Measurements from ENCODE around the gene SRGN.

Gene SRGN

DNA sequence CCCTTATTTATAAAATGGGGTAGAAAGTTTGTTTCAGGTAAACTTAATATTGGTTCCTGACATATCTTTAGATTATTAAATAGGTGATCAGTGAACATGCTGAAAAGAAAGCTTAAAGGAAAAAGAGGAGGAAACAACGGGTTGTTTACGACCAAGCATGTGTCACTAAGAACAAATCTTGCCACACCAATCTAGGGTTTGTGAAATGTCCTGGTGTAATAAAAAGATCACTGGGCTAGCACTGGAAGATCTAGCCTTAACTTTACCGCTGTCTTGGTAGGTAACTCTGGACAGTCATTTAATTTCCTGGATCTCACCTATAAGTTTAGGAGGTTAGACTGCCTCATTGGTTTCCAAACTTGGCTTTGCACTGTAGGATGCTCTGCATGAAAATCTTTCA lies 55.1 kb downstream of the SRGN start:
- no peak for DNase-seq

DNA sequence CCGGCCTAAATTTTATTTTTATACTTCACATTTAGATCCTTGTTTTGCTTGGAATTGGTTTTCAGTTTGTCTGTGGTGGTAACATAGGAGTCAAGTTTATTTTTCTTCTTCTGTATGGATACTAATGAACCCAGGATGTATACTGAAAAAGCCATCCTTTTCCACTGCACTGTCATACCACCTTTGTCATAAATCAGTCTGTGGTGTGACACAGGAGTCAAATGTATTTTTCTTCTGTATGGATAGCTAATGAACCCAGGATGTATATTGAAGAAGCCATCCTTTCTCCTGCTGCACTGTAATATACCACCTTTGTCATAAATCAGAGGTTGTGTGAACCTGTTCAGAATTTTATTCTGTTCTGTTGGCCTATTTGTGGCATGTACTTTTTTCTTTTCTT lies 57.4 kb downstream of the SRGN start:
- DNase-seq: no peak

DNA sequence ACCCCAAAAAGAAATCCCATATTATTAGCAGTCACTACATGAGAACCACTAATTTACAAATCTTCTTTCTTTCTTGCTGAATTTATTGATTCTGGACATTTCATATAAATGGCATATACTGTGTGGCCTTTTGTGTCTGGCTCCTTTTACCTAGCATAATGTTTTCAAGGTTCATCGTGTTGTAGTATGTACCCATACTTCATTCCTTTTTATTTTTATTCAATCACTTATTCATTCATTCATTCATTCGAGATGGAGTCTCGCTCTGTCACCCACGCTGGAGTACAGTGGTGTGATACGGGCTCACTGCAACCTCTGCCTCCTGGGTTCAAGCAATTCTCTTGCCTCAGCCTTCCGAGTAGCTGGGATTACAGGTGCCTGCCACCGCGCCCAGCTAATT lies 58.0 kb downstream of the SRGN start:
- DNase-seq: no peak

DNA sequence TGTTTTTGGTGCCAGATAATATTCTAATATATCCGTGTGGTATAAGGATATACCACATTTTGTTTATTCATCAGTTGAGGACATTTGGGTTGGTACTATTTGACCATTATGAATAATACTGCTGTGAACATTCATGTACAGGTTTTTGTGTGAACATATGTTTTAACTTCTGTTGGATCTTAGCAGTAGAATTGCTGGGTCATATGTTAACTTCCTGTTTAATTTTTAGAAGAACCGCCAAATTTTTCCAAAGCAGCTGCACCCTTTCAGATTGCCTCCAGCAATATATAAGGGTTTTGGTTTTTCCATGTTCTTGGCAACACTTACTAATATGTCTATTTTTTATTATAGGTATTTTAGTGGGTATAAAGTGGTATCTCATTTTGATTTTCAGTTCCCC lies 58.9 kb downstream of the SRGN start:
- no peak for DNase-seq

DNA sequence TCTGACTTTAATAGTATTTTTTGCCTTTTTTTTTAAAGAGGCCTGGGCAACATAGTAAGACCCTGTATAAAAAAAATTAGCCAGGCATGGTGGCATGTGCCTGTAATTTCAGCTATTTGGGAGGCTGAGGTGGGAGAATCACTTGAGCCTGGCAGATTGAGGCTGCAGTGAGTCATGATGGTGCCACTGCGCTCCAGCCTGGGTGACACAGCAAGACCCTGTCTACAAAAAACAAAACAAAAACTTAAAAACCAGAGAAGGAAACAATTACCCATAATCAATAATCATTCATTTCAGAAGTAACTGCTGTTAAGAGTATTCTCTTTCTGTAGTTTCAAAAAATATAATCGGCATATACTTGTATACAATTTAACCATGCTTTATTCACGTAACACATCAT lies 64.1 kb downstream of the SRGN start:
- DNase-seq: no peak

DNA sequence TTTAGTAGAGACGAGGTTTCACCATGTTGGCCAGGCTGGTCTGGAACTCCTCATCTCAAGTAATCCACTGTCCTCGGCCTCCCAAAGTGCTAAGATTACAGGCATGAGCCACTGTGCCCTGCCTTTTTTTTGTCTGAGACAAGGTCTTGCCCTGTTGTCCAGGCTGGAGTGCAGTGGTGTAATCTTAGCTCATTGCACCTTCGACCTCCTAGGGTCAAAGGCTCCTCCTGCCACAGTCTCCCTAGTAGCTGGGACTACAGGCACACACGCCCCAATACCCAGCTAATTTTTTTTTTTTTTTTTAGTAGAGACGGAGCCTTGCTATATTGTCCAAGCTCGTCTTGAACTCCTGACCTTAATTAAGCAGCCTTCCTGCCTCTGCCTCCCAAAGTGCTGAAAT lies 65.3 kb downstream of the SRGN start:
- DNase-seq: no peak
